ENCODE data around the gene FOLR2.
"Not testable (repeated sequence)": the region's sequence is repeated elsewhere in the genome, so short reads cannot be mapped to it uniquely, and the experiment has no call there.

- TF ChIP-seq, protein P1, sequence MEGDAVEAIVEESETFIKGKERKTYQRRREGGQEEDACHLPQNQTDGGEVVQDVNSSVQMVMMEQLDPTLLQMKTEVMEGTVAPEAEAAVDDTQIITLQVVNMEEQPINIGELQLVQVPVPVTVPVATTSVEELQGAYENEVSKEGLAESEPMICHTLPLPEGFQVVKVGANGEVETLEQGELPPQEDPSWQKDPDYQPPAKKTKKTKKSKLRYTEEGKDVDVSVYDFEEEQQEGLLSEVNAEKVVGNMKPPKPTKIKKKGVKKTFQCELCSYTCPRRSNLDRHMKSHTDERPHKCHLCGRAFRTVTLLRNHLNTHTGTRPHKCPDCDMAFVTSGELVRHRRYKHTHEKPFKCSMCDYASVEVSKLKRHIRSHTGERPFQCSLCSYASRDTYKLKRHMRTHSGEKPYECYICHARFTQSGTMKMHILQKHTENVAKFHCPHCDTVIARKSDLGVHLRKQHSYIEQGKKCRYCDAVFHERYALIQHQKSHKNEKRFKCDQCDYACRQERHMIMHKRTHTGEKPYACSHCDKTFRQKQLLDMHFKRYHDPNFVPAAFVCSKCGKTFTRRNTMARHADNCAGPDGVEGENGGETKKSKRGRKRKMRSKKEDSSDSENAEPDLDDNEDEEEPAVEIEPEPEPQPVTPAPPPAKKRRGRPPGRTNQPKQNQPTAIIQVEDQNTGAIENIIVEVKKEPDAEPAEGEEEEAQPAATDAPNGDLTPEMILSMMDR (IDR thresholded peaks at IDR 0.05; ENCODE audit: insufficient read depth, low read length, poor library complexity, severe bottlenecking) = not testable (repeated sequence)
- not testable (repeated sequence) for TF ChIP-seq EZH2phosphoT487 (conservative IDR thresholded peaks at IDR 0.05; ENCODE audit: low read length)
Observed at GRCh38 chr11:72266960-72267359, 50.4 kb downstream of the FOLR2 start.
